Psoas muscle (tissue), 8 donors: Measurements from ENCODE around the gene SIGLEC11. TPM values are rescaled to one million over a fixed set of nuclear protein-coding genes. Genes with fewer than 3 reads are reported as not detected.

Experiments
- ATAC-seq, 4 donors: fragments of 200-7000 bp; cut with Tn5 transposase; one replicate each; pipeline ENCODE4 v1.9.1; 2020; ENCODE audit warnings: moderate library complexity in 3 of 4, mild to moderate bottlenecking in 2 of 4
- DNase-seq, 2 donors: peaks; one replicate each; pipeline ENCODE4 v3.0.0-alpha.2; 2020
- H3K27ac ChIP-seq: fragments of 200-600 bp; one replicate; pipeline ENCODE4 v1.8.0; 2022
- H3K27me3 ChIP-seq, 3 donors: fragments of 200-600 bp in 1 of 3; one replicate each; pipeline versions ENCODE4 v1.6.1 to v1.8.0; 2013 to 2022; ENCODE audit warnings: low read length in 2 of 3, mild to moderate bottlenecking in 2 of 3, moderate library complexity in 1 of 3; ENCODE audit not compliant: insufficient read depth in 3 of 3
- H3K36me3 ChIP-seq, 2 donors: fragments of 200-600 bp in 1 of 2; one replicate each; pipeline versions ENCODE4 v1.6.1 to v1.8.0; 2013 to 2022; ENCODE audit warnings: low read depth in 1 of 2, mild to moderate bottlenecking in 1 of 2, moderate library complexity in 1 of 2; ENCODE audit not compliant: insufficient read depth in 1 of 2
- H3K4me1 ChIP-seq: fragments of 200-600 bp; one replicate; pipeline ENCODE4 v1.8.0; 2022
- H3K4me3 ChIP-seq: fragments of 200-600 bp; one replicate; pipeline ENCODE4 v1.8.0; 2022; ENCODE audit warnings: mild to moderate bottlenecking
- H3K9me3 ChIP-seq: fragments of 200-600 bp; one replicate; pipeline ENCODE4 v1.8.0; 2022
- CTCF ChIP-seq: fragments of 200-600 bp; IDR thresholded peaks from one replicate; pipeline ENCODE4 v1.8.0; 2022; ENCODE audit warnings: antibody characterized with exemption
- whole genome bisulfite sequencing, 3 donors: extraction: QIAGEN DNeasy Blood & Tissue Kit; methylation state at CpG; one replicate each; pipeline versions ENCODE4 v1.1.6 to v1.1.7; 2013; 5-methylcytosine and 5-hydroxymethylcytosine counted together
- intact Hi-C, 2 donors: fragments of 100-400 bp; cut with DNase I; formaldehyde crosslinking; loops; one replicate each; pipeline versions ENCODE4 v1.11.0 to v1.14.2; 2022
- polyA plus RNA-seq, 3 donors: library from polyadenylated mRNA; stranded (reverse); fragments of 200-250 nt; gene quantifications; one replicate each; pipeline ENCODE4 v1.2.3, GENCODE V29; 2013
- total RNA-seq, 4 donors: library from RNA; stranded (reverse); fragmentation: NEBNext Ultra II Directional in 2 of 4; extraction: Animal tissue kit (Norgen Biotek cat#: 25700) in 2 of 4; gene quantifications; one replicate each; pipeline versions ENCODE4 v1.2.1 to v1.2.4, GENCODE V29; 2021 to 2023
- donor health status: healthy with polysubstance abuse.
- donor health status: DM: no; HTN: no; CAD: no; lungs with moderate emphysema.
- donor health status: Bipolar disorder and iron deficiency.
- donor health status: healthy.
- donor health status: DM: yes; HTN: yes; CAD: no.
- donor health status: DM: no; HTN: no; CAD: no.
- donor health status: DM: no; HTN: no; CAD: no.
- donor health status: DM: yes; HTN: yes; CAD: no.

The SIGLEC11 gene
- total and polyA plus RNA-seq, 7 donors = 0.13 to 0.38 (median 0.29) TPM; not detected in 1

- intact Hi-C loops = no loop called here
These were observed 49.4 kb downstream of the SIGLEC11 start for GRCh38 chr19:49911381-49912145.

GRCh38 chr19:49910179-49910578 is 50.8 kb downstream of the SIGLEC11 start:
- H3K9me3 ChIP-seq = no peaks in the 10 kb centered on the region
- H3K36me3 ChIP-seq = peaks cover 0 to 71% of the 10 kb centered on the region in 2 donors
- H3K4me1 ChIP-seq = no peaks in the 10 kb centered on the region
- 77 to 84% (median 79%) methylated on average over 5 of the region's 5 CpGs for WGBS, 3 donors
- DNase-seq (no peak), ATAC-seq (no peak)
- no peak overlapping the region for H3K27ac ChIP-seq
- intact Hi-C loops = no loop called here
- no peak overlapping the region for H3K4me3 ChIP-seq
- no peak for TF ChIP-seq CTCF
- H3K27me3 ChIP-seq = no peaks in the 10 kb centered on the region

More at GRCh38 chr19:49911381-49912145, 49.4 kb downstream of the SIGLEC11 start:
- Histone ChIP-seq H3K27ac (no peak overlapping the region), H3K36me3 (peaks cover 0 to 75% of the 10 kb centered on the region in 2 donors), H3K4me3 (no peak overlapping the region), H3K9me3 (no peaks in the 10 kb centered on the region), H3K27me3 (no peaks in the 10 kb centered on the region), H3K4me1 (no peaks in the 10 kb centered on the region)
- DNase-seq = no peak
- 67 to 70% (median 69%) methylated on average over 9 of the region's 9 CpGs for WGBS, 3 donors
- ATAC-seq = no peak
- no peak for TF ChIP-seq CTCF

- Histone ChIP-seq H3K27me3 (no peaks in the 10 kb centered on the region), H3K36me3 (peaks cover 0 to 65% of the 10 kb centered on the region in 2 donors), H3K9me3 (no peaks in the 10 kb centered on the region), H3K27ac (no peak overlapping the region), H3K4me3 (no peak overlapping the region), H3K4me1 (no peaks in the 10 kb centered on the region)
- 91 to 93% (median 92%) methylated on average over 36 to 37 of the region's 37 CpGs for WGBS, 3 donors
- no peak for DNase-seq
- intact Hi-C loops = no loop called here
- ATAC-seq = no peak
- TF ChIP-seq CTCF = no peak
These were observed 52.2 kb downstream of the SIGLEC11 start for GRCh38 chr19:49908480-49909420.

GRCh38 chr19:49907745-49908446 is 53.1 kb downstream of the SIGLEC11 start:
- Histone ChIP-seq H3K4me3 (no peak overlapping the region), H3K36me3 (peaks cover 0 to 57% of the 10 kb centered on the region in 2 donors), H3K27ac (no peak overlapping the region), H3K9me3 (no peaks in the 10 kb centered on the region), H3K4me1 (no peaks in the 10 kb centered on the region), H3K27me3 (no peaks in the 10 kb centered on the region)
- WGBS, 3 donors = 88 to 94% (median 93%) methylated on average over 23 of the region's 23 CpGs
- ATAC-seq = no peak
- no peak for TF ChIP-seq CTCF
- no peak for DNase-seq
- intact Hi-C loops = no loop called here
